SH-SY5Y (cell line): ENCODE results near the gene CHDH.

Source experiments
- GATA2 ChIP-seq: IDR thresholded peaks from 2 replicates; pipeline ENCODE4 v1.6.1; 2011; ENCODE audit warnings: mild to moderate bottlenecking, low read depth, low read length
- GATA3 ChIP-seq: IDR thresholded peaks from 2 replicates; pipeline ENCODE4 v1.6.1; 2011; ENCODE audit warnings: low read depth, mild to moderate bottlenecking, low read length, moderate library complexity

DNA sequence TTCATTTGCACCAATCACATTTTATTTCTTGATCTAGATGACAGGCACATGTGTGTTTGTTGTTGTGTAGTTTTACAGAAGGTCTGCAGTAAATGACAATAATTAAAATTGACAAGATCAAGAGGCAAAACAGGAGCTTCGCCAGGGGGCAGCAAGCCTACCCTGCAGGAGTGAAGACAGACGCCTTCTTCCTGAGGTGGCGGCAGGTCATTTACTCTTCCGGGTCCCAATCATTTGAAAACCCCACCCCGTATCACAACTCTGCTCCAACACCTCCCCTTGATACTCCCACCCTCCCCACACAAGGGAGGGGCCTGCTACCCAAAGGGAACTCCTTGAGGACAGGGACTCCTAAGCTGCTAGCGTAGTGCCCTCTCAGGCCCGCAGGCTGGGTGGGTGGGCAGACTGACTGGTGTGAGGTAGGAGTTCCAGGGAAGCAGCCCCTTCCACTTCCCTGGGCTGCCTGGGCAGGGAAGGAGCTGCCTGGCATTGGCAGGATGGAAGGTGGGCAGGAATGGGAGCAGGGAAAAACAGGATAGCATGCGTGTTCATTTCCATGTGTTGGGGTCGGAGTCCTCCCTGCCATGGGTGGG lies 13.1 kb downstream of the CHDH start:
- TF ChIP-seq GATA3 (no peak), GATA2 (no peak)
